ENCODE data around the gene SLC25A21.

SLC25A21 gene

GRCh38 chr14:36857136-36857535, 315.3 kb downstream of the SLC25A21 start:
- no peak for DNase-seq

DNA sequence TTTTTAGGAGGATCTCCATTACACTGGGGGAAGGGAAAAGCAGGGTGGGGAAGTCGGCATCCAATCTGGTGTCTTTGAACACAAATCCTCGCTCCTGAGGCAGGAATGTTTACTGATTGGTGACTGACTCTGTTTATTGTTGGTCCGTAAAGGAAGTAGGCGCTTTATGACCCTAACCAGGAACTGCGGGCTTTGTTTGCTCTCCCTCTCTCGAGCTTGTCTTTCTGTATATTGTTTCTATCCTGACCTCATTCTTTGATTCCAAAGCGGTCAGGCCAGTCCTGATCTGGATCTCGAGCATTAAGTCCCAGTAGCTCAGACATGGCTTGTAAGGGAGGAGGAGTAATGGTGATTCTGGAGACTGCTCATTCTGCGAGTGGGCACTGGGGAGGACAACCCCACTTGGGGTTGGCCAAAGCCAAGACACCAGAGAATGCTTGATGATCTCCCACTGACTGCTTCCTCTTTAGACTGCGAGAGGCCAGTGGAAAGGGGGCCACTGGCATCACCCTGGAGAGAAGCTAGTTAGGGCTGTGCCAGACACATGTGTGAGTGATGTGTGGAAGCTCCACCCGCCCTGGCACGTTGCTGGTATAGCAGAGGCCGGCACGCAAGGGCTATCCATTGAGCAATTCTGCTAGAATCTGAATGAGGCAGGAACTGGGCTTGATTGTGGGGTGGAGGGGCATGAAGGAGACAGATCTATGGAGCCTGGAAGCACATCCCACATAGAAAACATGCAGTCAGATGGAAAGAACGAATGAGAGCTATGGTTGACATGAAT, 316.1 kb downstream of the SLC25A21 start:
- no peak for DNase-seq

DNA sequence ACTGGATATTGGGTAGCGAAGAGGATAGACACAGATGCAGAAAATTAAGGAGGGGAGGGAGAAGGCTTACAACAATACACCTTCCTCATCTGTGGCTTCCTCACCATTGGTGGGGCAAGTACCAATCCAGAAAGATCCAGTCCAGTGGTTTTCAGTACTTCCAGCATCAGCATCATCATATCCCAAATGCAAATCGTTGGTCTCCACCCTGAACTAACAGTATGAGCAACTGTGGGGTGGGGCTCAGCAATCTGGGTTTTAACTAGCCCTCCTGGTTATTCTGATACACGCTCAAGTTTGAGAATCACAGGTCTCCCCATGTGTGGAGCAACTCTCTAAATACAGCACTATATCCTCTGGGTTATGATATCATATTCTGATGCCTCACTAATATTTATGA, 317.0 kb downstream of the SLC25A21 start:
- no peak for DNase-seq

DNA sequence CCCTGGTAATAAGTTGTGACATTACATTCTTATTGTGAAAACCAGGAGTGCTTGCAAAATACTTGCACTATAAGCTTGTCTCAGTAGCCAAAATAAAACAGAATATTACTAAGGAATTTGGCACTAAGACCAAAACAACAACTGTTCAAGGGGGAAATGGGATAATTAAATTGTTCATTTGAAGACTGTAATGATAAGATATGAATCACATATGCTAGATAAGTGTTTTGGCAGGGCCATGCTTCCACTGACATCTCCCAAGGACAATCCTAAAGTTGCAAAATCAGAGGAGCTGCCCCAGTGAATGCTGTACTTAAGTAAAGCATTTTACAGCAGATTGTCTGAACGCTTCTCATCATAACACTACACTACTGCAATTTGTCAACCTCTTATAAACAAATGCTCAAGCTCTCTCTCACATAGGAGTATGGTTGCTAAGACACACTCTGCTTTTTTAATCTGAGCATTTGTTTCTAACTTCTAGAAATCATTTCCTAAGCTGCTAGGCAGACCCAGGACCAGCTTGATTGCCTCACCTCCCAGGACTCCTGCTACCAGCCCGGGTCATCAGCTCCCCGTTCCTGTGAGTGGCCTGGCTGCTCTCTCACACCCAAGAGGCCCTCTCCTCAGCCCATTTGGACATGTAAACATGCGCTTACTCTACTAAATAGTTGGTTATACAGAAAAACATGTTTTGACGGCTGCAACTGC, 319.3 kb downstream of the SLC25A21 start:
- no peak for DNase-seq

DNA sequence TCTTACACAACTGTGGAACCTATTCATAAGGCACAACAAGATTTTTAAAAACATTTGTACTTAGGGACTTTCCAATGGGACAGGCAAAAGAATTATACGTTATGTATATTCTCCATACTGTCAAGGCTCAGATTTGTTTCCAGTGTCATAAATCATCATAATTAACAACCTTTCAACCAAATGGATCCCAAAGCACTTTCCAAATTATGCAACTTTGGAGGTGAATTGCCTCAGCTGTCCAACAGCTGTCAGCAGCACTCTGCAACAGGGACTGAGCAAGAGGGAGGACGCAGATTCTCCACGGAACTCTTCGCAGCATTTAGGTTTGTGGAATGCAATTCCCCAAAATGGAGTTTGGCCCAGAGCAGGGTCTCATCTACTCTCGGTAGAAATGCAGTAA, 324.2 kb downstream of the SLC25A21 start:
- DNase-seq = no peak

DNA sequence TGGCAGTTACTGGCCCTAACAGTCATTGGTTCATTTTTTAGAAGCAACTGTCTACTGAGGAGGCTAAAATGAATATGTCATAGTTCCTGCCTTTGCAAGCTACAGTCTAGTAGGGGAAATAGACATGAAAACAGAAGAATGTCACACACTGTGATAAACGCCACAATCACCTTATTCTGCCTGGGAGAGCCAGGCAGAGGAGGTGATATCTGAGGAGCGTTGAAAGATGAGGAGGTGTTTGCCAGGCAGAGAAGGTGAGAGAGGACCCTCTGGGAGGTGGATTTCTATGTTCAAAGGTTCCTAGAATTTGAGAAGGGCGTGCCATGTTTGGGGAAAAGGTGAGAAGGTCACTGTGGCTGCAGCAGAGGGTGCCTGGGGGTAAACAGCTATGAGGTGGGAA, 325.0 kb downstream of the SLC25A21 start:
- no peak for DNase-seq

DNA sequence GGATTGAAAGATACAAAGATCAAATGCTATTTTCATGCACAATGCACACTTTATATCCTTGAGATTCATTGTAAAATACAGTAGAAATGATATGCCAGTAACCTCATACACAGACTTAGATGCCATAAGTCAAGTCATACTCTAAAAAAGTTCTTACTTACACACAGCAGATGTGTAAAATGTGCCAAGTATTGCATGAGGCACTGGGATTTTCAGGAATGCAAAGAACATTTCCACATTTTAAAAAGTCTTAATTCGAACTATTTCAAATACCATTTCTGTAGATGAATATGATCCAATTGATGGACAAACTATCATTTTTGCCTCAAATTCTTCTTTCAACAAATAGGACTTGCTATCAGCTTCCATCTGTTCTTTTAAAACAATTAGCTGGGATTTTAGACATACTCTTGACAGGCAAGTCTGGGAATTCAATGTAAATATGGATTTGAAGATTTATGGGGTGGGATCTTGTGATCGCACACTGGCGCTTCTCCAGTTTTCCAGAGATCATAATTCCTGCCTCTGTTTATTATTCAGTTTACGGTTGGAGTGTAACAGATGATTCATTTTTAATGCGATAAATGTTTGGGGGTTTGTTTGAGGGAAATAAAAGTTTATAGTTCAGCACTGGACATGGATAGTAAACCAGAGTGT, 326.9 kb downstream of the SLC25A21 start:
- DNase-seq = no peak

GRCh38 chr14:36844443-36845195, 327.8 kb downstream of the SLC25A21 start:
- DNase-seq = no peak

DNA sequence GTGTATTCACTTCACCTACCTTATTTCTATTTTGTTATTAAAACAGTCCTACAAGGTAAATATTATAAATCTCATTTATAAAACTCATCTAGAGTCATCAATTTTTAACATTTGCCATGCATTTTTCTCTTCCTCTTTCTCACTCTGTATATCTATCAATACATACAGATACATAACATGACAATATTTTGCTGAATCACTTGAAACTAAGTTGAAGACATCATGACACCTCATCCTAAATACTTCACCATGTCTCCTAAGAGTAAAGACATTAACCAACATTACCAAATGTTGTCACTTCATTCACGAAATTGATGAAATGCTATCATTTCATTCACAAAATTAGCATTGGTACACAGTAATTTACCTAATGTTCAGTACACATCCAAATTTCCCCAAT, 329.0 kb downstream of the SLC25A21 start:
- no peak for DNase-seq

DNA sequence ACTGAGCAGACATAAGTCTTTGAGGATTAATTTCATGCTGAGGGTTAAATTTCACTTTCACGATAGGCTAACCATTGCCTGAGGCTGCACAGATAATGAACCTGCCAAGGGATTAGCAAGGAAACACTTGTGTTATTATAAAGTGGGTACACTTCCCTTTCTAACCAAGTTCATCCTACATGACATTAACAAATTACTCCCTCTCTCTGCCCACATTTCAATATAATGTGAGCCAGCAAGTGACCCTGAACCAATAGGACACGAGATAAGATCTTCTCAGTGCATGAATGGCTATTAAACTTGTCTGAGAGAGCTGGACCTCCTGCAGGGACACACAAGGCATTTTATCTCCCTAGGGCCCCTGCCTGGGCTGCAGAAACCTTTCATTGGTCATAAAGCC, 337.3 kb downstream of the SLC25A21 start:
- DNase-seq = no peak

- DNase-seq = no peak
These were observed 338.1 kb downstream of the SLC25A21 start for GRCh38 chr14:36834293-36834692.

- DNase-seq = no peak
These were observed 342.9 kb downstream of the SLC25A21 start for GRCh38 chr14:36829547-36829946.

- no peak for DNase-seq
These were observed 344.5 kb downstream of the SLC25A21 start for GRCh38 chr14:36827861-36828260.

- no peak for DNase-seq
These were observed 345.8 kb downstream of the SLC25A21 start for GRCh38 chr14:36826614-36827013.

- no peak for DNase-seq
These were observed 347.6 kb downstream of the SLC25A21 start for GRCh38 chr14:36824854-36825253.

- no peak for DNase-seq
These were observed 348.8 kb downstream of the SLC25A21 start for GRCh38 chr14:36823651-36824050.

GRCh38 chr14:36822685-36823084, 349.7 kb downstream of the SLC25A21 start:
- no peak for DNase-seq

DNA sequence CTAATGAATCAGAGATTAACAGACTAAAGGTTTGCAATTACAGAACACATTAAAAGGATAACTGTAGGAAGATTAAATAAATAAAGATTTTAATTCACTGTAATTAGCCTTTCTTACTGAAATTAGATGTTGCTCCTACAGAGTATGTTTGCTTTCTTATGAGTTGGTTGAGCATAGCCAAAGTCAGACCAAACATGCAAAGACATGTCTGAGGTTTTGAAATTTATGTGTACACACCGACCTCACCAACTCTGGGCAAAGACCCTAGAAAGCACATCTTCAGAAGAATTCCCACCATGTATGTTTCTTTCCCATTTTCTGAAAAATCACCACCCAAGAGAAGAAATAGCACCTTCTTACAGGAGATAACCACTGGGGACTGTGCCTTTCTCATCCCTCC, 351.5 kb downstream of the SLC25A21 start:
- DNase-seq = no peak

DNA sequence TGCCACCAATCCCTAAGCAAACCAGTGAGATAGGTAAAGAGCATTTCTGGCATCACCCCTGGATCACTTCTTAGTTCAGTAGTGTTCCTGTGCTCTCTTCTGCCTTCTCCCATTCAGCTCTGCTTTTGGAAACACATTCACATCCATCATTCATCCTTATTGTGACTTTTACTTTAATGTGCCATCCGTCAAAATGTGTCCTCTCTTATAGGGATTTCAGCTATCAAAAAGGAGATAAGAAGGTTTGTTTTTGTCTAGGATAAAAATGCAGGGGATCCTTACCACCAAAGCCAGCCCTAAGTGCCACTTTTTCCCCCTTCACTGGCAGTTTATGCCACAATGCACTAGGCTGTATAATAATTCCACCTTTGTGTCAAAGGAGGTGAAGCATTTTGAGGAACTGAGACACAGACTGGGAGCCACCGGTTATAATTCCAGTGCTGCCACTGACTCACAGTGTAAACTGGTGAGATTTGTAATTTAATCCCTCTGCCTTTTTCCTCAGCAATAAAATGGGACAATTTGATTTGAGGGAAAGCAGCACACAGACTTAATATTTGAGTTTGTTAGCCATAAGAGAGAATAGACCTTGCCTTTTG, 352.2 kb downstream of the SLC25A21 start:
- DNase-seq = no peak

DNA sequence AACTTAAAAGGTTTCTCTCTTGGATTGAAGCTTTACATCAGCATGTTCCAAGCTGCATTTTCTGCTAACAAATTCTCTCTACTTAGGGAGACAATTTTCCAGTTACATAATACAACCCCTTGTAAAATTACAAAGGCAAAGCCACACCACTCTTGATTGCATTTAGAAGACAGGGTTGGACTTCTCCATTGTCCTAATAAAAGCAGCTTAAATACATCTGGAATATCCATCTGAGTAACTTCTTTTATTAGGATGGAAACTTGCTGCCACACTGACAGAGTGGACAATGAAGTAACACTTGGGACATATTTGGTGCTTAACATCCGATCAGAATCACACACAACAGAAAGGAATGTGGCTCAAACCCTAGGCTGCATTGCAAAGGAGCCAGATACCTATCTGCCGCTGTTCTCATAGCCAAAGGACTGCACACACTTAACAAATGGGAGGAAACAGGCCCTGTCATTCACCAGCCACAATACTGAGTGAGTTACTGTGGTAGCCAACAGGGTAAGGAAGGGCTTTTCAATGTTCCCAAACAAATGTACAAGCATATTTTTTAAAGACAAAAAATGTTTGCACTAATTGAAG, 353.5 kb downstream of the SLC25A21 start:
- DNase-seq = no peak

DNA sequence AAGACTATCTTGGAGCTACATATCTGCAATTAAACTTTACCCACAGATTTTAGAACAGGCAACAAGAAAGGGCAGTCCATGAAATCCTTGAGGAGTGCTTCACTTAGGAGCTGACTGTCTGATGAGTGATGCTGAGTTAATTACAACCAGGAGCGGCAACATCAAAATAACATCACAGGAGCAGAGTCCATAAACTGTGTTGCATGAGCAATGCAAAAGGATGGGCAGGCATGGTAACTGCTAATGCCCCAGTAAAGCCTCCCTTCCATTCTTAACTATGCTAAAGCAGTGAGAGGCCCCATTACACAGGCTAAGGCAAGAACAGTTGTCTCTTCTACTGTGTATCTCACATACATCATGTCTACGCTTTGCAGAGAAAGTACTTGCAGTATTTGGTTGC, 354.2 kb downstream of the SLC25A21 start:
- DNase-seq = no peak
